H1 (cell line): ENCODE results near the gene CACNB2.

Experiments used
- CBX5 ChIP-seq: fragments of 300-800, 300-1000 bp; sonication (generic); IDR thresholded peaks from 2 replicates; pipeline ENCODE4 v1.7.1; 2016; ENCODE audit warnings: antibody characterized with exemption, low read length, low read depth
- CHD1 ChIP-seq: IDR thresholded peaks from 2 replicates; pipeline ENCODE4 v1.6.1; 2012; ENCODE audit warnings: low read depth, low read length, improper control_type of control experiment
- CTCF ChIP-seq, 3 experiments: IDR thresholded peaks; 1 replicate in 2 of 3; 2 replicates in 1 of 3; pipeline versions ENCODE4 v1.5.1 to v1.6.1; 2011; ENCODE audit warnings: low read length in 3 of 3, mild to moderate bottlenecking in 3 of 3, inconsistent platforms in 2 of 3, low read depth in 1 of 3, moderate library complexity in 1 of 3; ENCODE audit not compliant: insufficient read depth in 1 of 3; ENCODE audit errors: control extremely low read depth in 1 of 3
- EP300 ChIP-seq, 2 experiments: IDR thresholded peaks; 1 replicate in 1 of 2; 2 replicates in 1 of 2; pipeline ENCODE4 v1.6.1; 2011 to 2012; ENCODE audit warnings: low read depth in 2 of 2, low read length in 2 of 2, mild to moderate bottlenecking in 2 of 2, borderline replicate concordance in 1 of 2, inconsistent platforms in 1 of 2, moderate library complexity in 1 of 2
- GTF2F1 ChIP-seq: IDR thresholded peaks from 2 replicates; pipeline ENCODE4 v1.6.1; 2012; ENCODE audit warnings: low read depth, low read length, improper control_type of control experiment, borderline replicate concordance
- KDM5A ChIP-seq: fragments of 200-600 bp; IDR thresholded peaks from 2 replicates; pipeline ENCODE4 v1.7.1; 2012; ENCODE audit warnings: mild to moderate bottlenecking, low read length, inconsistent platforms, mixed read lengths
- MAFK ChIP-seq: IDR thresholded peaks from 2 replicates; pipeline ENCODE4 v1.6.1; 2012; ENCODE audit warnings: low read depth, mild to moderate bottlenecking, improper control_type of control experiment, low read length
- POLR2A ChIP-seq, 2 experiments: IDR thresholded peaks; 1 replicate in 1 of 2; 2 replicates in 1 of 2; pipeline ENCODE4 v1.6.1; 2011; ENCODE audit warnings: low read depth in 2 of 2, low read length in 2 of 2, mild to moderate bottlenecking in 2 of 2; ENCODE audit errors: control extremely low read depth in 1 of 2
- RAD21 ChIP-seq, 2 experiments: IDR thresholded peaks in 1 of 2; conservative IDR thresholded peaks in 1 of 2; 2 replicates each; pipeline ENCODE4 v1.6.1; 2011; ENCODE audit warnings: low read depth in 2 of 2, low read length in 2 of 2, improper control_type of control experiment in 1 of 2, inconsistent platforms in 1 of 2, mild to moderate bottlenecking in 1 of 2, moderate library complexity in 1 of 2
- SP2 ChIP-seq: IDR thresholded peaks from 2 replicates; pipeline ENCODE4 v1.6.1; 2012; ENCODE audit warnings: mild to moderate bottlenecking, low read length, inconsistent platforms
- TAF1 ChIP-seq: IDR thresholded peaks from 2 replicates; pipeline ENCODE4 v1.6.1; 2011; ENCODE audit warnings: mild to moderate bottlenecking, low read depth, low read length
- YY1 ChIP-seq: IDR thresholded peaks from 2 replicates; pipeline ENCODE4 v1.6.1; 2011; ENCODE audit warnings: low read depth, mild to moderate bottlenecking, low read length

GRCh38 chr10:18197706-18198105 is 57.5 kb downstream of the CACNB2 start:
- TF ChIP-seq YY1: no peak
- TF ChIP-seq POLR2A (IDR thresholded peaks at IDR 0.05; ENCODE audit: control extremely low read depth in 1 of 2, low read depth in 2 of 2, low read length in 2 of 2): no peak
- TF ChIP-seq EP300 (IDR thresholded peaks at IDR 0.05; ENCODE audit: borderline replicate concordance in 1 of 2, low read depth in 2 of 2, low read length in 2 of 2): no peak
- TF ChIP-seq GTF2F1: no peak
- no peak for TF ChIP-seq CTCF (IDR thresholded peaks at IDR 0.05; ENCODE audit: control extremely low read depth in 1 of 3, insufficient read depth in 1 of 3, low read depth in 1 of 3, low read length in 3 of 3)
- TF ChIP-seq RAD21 (IDR thresholded peaks at IDR 0.05 in 1 of 2, conservative IDR thresholded peaks at IDR 0.05 in 1 of 2; ENCODE audit: low read depth in 2 of 2, low read length in 2 of 2): no peak
- TF ChIP-seq MAFK: no peak
- no peak for TF ChIP-seq SP2
- TF ChIP-seq CBX5: no peak
- no peak for TF ChIP-seq CHD1
- no peak for TF ChIP-seq KDM5A
- no peak for TF ChIP-seq TAF1
